NOMO-1 treated with DMSO at 0.1 percent for 48 hours (cell line): ENCODE measurements around the gene TMEM150A.

Source experiments
- DNase-seq: peaks from one replicate; lab custom pipeline; 2025; ENCODE audit not compliant: unreplicated experiment; lab: John Stamatoyannopoulos, UW

The TMEM150A gene

DNA sequence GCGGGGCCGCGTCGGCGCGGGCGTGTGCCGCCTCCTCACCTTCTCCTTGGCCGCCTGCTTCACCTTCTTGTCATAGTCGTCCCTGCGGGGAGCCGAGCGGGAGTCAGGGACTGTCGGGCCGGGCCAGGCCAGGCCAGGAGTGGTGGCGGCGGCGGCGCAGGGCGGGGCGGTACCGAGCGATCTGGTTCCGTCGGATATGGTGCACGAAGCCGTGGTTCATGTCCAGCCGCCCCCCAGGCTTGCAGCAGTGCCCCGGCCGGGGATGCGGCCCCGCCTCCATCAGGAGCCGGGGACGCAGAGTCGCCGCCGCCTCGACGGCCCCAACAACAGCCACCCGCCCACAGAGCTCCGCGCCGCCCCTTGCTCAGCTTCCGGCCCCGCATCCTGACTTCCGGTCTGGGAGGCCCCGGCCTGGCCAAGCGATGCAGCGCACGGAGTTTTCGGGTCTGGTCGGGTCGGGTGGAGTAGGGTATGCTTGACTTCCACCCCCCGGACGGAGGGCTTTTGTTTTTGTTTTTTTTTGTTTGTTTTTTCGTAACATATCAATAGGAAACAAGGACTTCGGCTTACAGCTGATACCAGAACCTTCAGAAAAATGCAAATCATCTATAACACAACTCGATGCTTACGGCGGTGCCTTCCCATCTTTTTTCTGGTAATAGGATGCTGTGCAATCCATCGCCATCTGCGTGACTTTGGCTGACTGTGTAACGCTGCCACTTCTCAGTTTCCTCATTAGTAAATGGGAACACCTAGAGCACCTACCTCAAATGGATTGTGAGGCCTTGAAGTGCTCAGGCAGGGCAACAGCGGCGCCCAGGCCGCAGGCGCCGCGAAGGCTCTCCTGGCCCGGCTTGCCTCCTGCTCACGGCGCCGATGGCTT, 9.4 kb upstream of the TMEM150A start, which contains the start of gene C2orf68:
Gene C2orf68, minus strand, starts transcription at position 362 of the 883 bp plus-strand sequence. Its CDS starts 82 bp downstream, at position 280.
- DNase-seq: peak; percentile 88

DNA sequence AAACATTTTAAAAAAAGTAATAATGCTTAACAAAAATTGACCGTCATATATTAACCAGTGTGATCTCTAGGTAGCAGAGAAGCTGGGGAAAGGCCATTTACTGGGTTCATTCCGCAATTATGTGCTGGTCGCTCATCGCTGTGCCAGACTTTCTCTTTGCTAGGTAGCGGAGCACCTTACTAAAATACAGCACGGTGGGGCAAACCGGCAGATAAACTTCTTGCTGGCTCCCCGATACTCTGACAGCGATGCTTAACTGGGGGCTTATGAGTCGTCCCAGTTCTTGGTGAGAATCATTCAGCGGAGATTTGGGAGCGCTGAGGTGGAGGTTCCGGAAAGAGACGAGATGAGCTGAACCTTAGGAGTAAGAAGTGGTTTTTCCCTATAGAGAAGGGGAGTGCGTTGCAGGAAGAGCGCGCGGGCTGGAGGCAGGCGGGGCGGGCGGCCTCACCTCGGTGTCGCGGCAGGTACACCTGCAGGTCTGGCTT, 8.8 kb upstream of the TMEM150A start:
- DNase-seq: no peak

- DNase-seq: no peak
These were observed 5.0 kb upstream of the TMEM150A start for GRCh38 chr2:85607268-85608215.

- DNase-seq: no peak
These were observed 3.6 kb upstream of the TMEM150A start for GRCh38 chr2:85606116-85606455.

DNA sequence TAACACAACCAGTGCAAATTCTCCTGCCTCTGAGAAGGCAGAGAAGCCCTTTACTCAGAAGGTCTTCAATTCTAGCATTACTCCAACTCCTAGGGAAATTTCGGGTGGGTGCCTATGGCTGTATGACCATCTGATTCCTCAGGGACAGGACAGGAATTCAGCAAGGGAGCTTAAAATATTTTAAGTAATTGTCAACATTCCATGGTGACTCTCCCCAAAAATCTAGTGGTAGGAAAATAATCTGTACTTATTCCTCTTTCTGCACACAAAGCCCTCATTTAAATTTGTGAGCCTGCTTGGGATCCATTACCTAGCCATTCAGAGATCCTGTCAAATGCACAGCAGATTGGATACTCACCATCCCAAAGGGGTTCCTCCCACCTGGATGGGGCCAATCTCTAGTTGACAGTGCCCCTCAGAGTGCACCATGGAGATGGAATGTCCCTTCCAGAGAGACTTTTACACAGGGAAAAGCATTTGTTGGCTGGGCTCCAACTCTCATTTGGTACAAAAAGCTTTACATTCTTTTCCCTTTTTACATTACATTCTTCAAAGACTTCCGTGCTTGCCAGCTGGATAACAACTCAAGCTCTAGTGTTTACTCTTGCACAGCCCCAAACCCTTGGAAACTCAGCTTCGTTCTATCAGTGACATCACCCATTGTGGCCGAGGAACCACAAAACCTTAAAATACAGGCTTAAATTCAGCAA, 3.1 kb upstream of the TMEM150A start:
- DNase-seq: no peak

DNA sequence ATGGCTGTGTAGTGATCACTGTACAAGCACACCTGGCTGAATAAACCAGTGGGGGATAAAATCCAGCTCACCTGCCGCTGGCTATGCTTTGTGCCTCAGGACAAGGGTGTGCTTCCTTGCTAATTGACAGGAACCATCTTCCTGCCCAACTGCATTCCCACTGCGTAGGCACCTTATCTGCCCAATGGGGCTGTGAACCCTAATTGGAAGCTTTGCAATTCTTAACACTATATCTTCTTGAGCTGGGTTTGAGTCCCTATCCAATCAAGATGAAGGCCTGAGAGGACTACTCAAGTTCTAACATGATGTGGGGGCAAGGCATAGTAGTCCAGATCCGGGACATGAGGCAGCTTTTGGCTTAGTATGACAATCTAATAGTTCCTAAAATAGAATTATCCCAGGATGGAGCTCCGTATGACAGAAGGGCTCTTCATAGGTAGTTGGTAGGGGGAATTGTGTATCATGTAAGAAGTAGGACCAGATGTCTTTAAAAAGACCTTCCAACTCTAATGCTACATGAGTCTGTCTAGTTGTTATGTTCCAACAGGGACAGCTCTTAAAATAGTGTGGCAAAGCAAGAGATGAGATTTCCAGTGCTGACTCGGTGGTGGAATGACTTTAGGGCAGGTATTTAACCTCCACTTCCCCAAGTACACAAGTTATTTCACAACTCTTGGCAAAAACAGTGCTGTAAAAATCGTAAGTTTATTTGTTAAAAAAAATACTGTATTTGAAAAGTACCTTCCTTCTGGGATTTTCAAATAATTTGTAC, 2.3 kb upstream of the TMEM150A start:
- DNase-seq: no peak

DNA sequence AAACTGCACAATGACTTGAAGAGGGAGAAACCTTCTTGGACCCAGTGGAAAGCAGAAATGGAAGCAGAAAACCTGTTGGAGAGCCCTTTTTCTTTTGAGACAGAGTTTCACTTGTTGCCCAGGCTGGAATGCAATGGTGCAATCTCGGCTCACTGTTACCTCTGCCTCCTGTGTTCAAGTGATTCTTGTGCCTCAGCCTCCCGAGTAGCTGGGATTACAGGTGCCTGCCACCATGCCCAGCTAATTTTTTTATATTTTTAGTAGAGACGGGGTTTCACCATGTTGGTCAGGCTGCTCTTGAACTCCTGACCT, 1.6 kb upstream of the TMEM150A start:
- peak; percentile 68 for DNase-seq

DNA sequence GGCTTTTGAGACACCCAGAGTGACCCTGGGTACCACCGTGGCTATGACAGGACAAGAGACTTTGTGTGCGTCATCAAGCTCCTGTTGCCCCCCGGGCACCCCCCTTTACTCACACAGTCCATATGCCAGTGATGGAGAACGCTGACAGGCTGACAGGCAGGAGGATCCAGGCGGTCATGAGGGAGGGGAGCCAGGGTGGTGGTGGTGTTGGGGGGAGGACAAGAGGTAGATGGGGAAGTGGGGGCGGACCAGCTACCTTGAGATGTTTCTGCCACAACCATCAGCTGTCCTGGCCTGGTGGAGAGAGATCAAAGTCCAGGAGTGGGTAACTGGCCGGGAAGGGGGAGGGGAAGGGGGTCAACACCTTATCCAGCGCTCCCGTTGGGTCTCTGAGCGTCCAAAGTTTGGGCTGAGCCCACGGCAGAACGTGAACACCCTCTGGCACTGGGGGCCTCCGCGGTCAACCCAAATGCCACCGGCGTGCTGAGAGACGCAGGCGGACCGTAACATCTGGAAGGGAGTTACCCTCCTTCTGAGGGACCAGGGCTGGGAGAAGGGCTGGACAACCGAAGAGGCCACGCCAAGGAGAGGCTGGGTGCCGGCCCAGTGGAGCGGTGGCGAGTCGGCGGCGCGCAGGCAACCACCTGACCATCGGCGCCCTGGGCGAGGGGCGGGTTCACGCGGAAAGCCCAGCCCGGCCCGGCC, 575 bp downstream of the TMEM150A start:
- no peak for DNase-seq

GRCh38 chr2:85600951-85601770, 1.3 kb downstream of the TMEM150A start:
- DNase-seq: no peak

- no peak for DNase-seq
These were observed 2.3 kb downstream of the TMEM150A start for GRCh38 chr2:85600235-85600575.

GRCh38 chr2:85599468-85600234, 2.8 kb downstream of the TMEM150A start:
- no peak for DNase-seq

GRCh38 chr2:85598594-85599340, 3.7 kb downstream of the TMEM150A start:
- DNase-seq: no peak

DNA sequence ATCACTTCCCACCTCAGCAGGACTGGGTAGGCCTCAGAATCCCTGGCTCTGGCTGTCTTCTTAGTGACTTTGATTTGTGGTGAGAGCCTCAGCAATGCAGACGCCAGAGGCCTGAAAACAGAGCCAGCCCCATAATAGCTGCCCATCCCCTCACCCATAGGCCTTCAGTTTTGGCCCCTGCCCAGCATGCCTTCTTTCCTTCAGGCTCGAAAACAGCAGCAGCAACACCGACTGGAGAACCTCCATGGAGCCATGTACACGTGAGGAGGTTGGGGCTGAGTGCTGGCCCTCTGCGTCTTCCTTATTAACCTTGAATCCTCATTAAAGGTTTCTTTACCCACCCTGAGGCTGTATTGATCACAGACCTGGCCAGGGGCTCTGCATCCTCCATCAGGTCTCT, 5.3 kb downstream of the TMEM150A start:
- no peak for DNase-seq

DNA sequence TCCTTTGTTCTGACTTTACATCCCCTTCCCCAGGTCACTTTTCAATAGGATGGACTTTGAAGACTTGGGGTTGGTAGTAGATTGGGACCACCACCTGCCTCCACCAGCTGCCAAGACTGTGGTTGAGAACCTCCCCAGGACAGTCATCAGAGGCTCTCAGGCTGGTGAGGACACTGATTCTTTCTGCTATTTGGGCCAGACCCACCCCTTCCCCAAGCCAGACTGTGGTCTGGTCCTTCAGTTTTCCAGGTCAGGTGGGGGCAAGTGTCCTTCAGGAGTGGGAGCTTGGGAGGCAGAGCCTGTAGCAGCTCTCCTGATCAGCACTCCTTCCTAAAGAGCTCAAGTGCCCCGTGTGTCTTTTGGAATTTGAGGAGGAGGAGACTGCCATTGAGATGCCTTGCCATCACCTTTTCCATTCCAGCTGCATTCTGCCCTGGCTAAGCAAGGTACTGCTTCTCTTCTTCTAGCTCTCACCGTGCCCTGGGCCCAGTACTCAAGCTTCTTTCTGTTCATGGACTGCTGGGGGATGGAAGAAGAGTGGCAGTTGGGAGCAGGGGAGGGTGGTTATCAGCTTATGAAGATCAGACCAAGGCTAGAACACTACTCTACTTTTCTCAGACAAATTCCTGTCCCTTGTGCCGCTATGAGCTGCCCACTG, 5.9 kb downstream of the TMEM150A start:
- no peak for DNase-seq

- no peak for DNase-seq
These were observed 6.5 kb downstream of the TMEM150A start for GRCh38 chr2:85596026-85596333.

GRCh38 chr2:85595301-85596025, 7.0 kb downstream of the TMEM150A start, which contains the start of gene RNF181:
Gene RNF181, plus strand, starts transcription at chr2:85595745. Its CDS starts 19 bp downstream, at chr2:85595764.
- peak; percentile 99 for DNase-seq
